Measurements from ENCODE around the gene MGAT5.
"Not testable (repeated sequence)": the region's sequence is repeated elsewhere in the genome, so short reads cannot be mapped to it uniquely, and the experiment has no call there.

Gene MGAT5

DNA sequence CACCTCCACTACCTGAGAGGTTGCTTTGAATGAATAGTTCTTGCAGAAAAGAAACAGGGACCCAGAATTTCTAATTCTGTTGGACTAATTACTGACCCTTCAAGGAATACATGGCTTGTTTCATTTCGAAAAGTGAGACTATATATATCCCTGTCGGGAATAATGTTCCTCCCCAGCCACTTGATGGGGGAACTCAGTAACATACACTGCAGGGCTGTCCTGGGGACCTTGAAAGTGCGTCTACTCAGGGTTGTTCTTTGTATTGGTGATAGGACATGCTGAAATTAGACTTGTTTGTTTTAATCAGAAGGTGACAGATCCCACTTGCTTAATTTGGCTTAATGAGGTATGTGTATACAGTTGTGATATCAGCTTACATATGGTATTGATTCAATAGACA lies 25.5 kb downstream of the MGAT5 start:
- no peak for DNase-seq (ENCODE audit: low read depth in 2 of 2)

DNA sequence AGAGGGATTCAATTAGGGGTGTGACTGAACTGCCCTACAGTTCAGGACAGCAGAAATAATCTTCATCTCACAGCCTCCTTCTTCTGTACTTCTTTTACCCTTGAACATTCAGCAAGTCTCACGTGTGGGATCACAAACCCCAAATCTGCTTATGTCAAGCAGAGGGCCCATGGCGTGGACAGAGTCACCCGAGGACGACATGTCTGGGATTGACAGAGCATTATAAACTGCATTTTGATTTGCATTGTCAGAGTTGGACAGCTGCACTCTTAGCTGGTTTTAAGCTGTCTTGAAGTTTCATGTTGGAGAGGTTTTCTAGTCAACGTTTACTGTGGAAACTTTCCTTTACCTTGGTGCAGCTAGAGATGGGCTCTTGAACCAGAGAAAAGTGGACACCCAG lies 26.4 kb downstream of the MGAT5 start:
- DNase-seq (ENCODE audit: low read depth in 2 of 2), result no peak

DNA sequence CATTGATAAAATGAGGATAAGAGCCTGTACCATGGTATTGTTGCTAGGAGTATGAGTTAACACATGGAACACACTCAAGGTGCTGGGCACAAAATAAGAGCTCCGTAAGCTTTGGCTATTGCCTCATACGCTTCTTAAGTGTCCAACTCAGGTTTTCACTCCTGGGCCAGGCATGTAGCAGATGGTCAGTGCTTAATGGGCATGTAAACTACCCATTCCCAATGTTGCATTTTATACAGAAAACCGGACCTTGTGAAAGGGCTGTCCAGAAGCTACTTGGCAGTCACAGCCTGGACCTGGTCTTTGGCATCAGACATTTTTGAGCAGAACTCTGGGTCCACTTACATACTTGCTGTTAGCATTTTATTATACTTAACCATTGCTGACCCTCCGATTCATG lies 26.9 kb downstream of the MGAT5 start:
- DNase-seq (ENCODE audit: low read depth in 2 of 2), result no peak

DNA sequence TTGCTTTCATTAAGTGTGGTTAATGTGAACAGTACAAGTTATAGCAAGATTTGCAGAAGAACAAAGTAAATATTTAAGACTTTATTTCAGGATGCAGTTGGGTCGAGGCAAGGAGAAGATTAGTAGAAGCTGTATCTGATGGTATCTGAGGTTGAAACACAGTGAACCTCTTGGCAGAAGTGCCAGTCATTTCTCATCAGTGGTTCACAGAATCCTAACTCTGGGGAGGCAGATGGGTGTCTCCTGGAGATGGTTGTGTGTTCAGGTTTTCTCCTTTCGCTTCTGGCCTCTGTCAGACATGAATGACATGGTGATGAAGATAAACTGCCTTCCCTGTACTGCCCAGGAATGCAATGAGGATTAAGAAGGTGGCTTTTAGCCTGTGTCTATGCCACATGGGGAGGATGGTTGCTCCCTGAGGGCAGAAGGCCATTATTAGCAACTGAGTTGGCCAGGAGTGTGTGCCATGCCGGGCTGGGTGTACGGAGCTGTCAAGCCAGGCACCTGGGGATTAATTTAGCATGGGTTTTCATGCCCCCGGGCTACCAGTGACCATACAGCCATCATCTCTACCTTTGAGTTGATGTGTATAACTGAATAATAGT lies 28.0 kb downstream of the MGAT5 start:
- DNase-seq (ENCODE audit: low read depth in 2 of 2), result no peak

DNA sequence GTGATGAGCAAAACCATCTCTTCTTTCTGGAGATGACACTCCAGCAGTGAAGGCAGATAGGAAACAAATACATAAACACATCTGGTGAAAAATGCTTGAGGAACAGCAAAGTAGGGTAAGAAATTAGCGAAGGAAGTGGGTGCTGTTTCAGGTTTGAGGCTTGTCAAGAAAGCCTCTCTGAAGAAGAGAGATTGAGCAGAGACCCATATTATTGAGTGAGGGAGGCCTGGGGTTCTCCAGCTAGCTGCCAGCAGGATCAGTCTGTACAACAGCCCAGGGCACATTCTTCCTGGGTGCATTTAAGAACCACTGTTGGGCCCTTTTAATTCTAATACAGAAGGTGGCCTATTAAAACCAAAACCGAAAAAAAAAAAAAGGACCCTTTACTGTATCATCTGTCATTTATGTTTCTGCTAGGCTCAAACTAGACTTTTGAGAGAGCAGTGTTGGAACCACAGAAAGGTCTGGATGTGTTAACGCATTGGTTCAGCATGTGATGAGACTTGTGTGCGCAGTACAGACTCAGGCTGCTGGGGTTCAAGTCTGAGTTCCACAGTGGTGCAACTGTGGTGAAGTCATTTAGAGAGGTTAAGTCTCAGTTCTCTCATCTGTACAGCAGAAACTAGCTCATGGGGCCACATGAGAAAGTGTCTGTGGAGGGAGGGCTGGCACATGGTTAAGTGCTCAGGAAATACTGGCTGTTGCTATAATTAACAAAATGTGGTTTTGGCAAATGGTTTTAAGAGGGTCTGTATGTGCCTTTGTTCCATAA lies 28.9 kb downstream of the MGAT5 start:
- DNase-seq (ENCODE audit: low read depth in 2 of 2), result no peak

DNA sequence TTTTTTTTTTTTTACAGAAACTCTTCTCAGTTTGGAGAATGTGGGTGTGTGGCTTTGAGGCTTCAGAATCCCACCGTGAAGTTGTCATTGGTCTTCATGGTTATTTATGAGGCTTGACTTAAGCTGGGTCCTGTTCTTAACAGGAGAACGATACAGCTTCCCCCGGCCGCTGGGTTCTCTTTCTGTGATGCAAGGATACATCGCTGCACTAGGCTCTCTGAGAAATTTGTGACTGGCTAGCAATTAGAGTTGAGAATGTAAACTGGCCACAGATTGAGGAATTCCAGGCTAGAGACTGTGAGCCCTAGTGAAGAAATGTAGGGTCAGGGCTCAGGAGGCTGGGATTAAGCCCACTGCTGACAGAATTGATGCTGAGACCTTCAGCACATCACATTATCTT lies 29.8 kb downstream of the MGAT5 start:
- DNase-seq (ENCODE audit: low read depth in 2 of 2), result no peak

DNA sequence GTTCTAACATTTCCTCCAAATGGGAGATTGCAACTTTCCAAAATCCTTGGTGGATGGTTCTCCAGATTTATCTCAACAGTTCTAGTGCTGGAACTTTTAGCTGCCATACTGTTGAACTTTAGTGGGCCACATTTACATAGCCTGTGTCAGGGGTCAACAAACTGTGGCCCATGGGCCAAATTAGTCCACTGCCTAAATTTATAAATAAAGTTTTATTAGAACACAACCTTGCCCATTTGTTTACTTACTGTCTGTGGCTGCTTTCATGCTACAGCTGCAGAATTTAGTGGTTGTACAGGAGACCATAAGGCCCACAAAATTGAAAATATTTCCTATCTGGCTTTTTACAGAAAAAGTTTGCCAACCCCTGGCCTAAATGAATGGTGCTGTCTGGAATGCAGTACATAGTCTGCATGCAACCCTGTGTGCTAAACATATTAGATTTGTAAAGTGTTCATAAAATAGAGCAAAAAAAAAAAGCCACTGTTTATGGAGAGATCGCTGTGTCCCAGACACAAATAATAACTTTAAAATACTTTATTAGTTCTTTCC lies 30.3 kb downstream of the MGAT5 start:
- no peak for DNase-seq (ENCODE audit: low read depth in 2 of 2)

DNA sequence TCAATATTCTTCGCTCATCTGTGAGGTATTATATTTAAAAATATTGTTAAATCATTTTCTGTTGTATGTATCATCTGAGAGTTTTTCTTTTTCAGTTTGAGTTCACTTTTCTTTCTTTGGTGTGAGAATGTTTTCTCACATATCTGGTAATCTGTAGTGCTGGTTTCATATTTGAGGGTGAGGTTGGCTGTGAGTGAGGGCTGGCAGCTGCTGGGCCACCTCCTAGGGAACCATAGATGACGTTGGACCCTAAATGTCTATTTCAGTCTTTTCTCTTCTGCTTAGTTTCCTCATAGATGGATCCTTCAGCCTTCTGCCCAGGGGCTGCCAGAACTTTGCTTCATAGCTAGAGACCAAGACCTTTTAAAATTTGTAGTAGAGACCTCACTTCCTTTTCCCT lies 33.5 kb downstream of the MGAT5 start:
- DNase-seq (ENCODE audit: low read depth in 2 of 2), result no peak

DNA sequence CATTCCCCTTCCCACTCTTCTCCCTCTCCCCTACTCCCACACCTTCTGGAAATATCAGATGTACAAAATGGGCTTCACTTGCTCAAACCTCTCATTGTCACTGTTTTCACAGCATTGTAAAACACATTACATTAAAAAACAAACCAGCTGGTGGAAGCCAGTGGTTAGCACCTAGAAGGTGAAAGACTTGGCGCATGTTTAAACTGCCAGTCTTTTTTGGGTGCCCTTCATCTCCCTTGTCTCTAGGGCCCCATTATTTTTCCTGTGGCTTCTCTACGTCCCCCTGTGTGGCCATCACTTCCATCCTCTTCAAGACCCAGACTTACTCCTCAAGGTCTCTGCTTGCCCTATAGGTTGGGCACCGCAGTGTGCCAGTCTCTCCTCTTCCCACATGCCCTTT lies 34.9 kb downstream of the MGAT5 start:
- no peak for DNase-seq (ENCODE audit: low read depth in 2 of 2)

DNA sequence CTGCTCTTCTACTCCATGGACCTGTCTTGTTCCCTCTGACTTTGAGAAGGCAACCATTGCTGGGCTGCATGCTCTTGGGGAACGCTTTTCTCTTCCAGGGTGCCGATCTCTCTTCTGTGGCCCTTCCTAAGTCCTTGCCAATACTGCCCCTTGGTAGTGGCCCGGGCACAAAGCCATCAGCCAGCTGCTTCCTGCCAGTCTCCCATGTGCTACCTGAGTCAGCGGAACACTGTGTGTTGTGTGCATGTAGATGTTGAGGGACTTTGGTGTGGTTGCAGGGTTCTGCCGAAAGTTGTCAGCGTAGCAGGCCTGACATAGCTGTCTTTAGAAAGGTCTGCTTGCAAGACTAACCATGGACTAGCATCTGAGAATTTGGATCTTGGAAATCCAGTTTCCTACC lies 35.4 kb downstream of the MGAT5 start:
- DNase-seq (ENCODE audit: low read depth in 2 of 2), result no peak

DNA sequence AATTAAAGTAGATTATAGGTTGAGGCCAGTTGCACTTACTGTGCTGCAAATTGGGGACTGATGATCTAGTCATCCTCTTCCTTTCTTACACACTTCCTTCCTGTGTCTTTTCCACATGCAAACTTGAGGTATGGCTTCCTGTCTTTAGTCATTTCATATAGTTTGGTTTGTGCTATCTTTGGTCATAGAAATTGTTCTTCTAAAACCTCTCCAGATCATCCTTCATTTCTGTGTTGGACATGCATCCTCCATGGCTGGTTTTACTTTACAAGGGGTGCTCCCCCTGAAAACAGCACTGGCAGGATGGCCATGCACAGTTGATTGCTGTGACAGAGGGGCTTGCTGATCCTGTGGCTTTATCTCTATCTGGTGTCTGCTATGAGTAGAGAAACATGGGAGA lies 36.5 kb downstream of the MGAT5 start:
- DNase-seq (ENCODE audit: low read depth in 2 of 2), result no peak

DNA sequence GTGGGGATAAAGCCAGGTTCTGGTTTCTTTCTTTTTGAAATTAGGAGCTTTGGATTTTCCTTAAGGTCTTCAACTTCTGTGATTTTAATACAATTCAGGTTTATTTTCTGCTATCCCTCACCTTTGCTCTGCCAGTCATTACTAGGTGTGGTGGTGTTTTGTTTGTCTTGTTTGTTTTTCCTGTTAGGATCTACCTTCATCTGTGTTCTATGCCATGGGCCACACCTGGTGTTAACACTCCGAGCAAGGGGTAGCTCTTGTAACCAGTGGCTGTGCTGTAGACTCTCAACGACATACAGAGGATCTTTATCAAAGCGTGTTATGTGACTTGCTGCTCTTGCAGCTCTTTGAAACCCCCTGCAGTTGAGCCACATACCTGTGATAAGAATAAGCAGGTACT lies 38.6 kb downstream of the MGAT5 start:
- DNase-seq (ENCODE audit: low read depth in 2 of 2), result no peak

DNA sequence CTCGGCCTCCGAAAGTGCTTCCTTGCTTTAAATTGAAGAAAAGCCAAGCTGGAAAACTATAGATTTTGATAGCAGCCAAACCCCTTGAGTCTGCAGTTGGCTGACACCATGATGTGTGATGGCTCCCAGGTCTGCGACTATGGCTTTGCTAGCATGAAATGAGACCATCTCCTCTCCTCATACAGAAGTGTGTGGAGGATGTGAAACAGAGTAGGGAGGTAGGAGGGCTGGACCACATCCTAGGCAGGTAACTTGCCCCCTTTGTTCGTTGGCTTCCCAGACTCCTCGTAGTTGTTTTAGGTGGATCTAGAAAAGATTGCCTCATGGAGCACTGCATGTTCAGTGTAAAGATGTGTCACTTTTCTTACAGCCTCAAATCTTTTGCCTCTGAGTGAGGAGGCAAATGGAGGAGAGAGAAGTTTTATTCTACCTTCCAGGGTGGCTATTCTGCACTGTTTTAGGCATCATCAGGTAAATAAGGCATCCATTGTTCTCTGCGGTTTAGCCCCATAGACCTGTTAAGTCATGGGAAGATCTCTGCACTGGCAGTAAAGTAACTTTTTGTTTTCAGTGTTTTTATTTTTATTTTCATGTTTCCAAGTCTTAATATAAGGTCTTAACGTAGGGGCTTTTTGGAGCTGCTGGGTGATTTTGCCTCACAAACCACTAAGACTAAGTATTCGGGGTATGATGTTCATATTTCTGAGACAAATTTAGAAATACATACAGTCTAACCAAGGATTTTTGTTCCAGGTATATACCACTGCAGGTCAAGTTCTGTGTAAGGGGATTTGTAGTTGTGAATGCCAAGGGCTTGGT lies 40.1 kb downstream of the MGAT5 start:
- no peak for DNase-seq (ENCODE audit: low read depth in 2 of 2)

DNA sequence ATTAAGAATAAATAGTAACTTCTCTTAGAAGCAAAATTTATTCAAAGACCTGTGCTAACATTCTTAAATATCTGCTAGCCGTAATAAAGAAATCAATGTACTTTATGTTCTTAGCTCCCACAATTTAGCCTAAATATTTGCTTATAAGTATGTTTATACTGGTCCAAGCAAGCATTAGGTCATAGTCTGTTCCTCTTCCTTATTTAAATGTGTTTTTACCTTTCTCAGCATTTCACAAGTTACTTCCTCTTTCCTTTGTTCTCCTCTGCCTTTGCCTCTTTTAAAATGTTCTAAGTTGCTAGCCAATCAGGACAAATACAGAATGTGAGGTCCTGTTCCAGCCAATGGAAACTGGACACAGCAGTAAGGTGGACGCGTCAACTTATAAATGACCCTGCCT lies 40.7 kb downstream of the MGAT5 start:
- not testable (repeated sequence) for DNase-seq (ENCODE audit: low read depth in 2 of 2)

DNA sequence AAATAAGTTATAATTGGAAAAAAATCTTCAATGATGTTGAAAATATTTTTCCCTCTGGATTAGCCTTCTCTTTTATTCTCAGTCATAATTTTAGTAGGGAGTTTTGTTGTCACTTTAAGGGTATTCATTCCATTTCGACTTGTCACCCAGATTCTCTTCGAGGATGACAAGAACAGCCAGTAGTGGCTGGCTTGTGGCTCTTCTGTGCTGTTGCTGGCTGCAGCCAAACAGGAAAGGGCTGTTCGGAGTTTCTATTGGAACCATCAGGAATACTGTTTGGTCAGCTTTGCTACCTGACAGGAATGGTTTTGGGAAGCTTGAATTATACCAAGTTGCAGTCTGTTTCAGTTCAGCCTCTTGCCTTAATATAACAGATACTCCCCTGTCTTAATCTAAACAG lies 41.6 kb downstream of the MGAT5 start:
- DNase-seq (ENCODE audit: low read depth in 2 of 2), result no peak

DNA sequence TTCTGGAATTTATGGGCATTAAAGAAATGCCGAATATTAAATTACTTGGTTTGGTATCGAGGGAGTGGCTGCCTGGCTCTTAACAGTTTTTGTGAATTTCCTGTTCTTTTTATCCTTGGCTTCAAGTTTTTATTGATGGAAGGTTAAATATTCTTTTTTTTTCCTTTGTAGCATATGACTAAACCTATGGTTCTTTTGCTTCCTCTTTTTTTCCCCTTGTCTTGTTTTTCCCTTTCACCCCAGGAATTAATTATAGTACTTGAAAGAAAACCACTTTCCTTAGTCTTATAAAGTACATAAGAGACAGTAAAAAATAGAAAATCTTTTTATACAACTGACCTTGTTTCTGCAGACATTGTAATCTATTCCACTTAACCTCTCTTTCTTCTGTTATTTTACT lies 42.4 kb downstream of the MGAT5 start:
- DNase-seq (ENCODE audit: low read depth in 2 of 2), result no peak

DNA sequence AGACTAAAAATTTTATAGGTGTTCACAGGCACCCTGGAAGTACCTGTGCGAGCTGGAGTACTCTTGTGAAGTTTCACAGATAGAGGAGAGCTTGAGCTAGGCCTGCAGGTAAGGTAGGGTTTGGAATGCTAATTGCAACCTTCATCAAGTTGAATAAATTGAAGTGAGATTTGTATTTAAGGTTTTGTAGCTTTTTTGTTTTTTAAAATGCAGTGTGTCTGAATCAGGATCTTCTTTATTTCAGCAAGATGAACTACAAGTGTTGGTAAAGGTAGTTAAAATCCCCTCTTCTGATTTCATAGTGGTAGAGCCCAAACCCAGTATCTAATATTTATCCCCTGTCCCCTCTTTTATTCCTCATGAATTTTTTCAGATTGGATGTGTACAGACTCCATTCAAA lies 45.5 kb downstream of the MGAT5 start:
- no peak for DNase-seq (ENCODE audit: low read depth in 2 of 2)

DNA sequence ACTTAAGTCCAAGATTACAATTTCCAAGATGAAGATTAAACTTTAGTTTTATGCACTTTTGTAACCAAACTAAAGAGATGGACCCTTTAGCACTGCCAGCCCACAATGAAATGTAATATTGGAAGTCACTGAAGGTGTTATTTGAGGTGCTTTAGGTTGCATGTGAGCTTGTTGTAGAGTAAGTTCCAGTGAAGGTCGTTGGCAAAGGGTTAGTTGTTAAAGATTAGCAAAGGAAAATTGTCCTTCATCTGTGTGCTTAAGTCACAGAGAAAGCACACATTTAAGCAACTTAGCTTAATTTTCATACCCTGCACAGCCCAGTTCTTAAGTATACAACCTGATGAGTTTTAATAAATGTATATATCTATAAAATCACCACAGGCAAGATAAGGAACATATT lies 46.7 kb downstream of the MGAT5 start:
- DNase-seq (ENCODE audit: low read depth in 2 of 2), result no peak

DNA sequence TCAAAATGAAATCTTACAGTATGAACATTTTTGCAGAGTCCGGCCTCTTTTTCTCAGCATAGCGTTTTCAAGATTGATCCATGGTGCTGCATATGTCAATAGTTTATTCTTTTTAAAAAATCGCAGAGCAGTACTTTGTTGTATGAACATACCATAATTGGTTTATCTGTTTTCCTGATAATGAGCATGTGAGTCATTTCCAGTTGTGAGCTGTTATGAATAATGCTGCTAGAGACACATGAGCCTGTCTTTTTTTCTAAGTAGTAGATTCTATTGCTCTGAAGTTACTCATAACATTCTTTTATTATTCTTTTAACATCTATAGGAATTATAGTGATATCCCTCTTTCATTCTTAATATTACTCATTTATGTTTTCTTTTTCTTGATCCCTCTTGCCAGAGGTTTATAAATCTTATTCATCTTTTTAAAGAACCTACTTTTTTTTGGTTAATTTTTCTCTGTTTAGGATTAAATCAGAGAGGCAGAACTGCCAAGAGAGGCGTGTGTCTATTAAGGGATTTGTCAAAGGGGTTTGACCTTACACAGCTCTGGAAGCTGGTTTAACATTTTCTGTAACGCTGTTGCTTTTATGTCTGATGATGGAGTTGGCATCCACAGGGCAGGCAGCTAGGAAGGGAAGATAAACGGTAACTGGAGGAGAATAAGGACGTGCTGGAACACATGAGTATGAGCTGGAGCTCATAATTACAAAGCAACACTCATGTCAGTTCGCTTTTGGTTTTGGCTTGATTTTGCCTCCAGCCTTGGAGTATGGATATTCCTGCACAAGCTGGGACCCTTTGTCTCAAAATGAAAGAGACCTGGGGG lies 47.4 kb downstream of the MGAT5 start:
- DNase-seq (ENCODE audit: low read depth in 2 of 2), result no peak

DNA sequence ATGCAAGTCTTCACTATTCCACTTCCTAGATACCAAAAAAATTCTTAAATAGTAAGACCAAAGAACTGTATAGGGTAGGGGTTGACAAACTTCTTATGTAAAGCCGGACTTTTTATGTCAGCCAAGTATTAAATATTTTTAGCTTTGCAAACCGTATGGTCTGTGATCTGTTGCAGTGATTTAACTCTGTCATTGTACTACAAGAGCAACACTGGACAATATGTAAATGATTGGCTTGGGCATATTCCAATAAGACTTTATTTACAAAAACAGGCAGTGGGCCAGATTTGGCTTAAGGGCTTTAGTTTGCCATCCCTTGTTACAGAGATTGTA lies 48.0 kb downstream of the MGAT5 start:
- DNase-seq (ENCODE audit: low read depth in 2 of 2), result no peak

DNA sequence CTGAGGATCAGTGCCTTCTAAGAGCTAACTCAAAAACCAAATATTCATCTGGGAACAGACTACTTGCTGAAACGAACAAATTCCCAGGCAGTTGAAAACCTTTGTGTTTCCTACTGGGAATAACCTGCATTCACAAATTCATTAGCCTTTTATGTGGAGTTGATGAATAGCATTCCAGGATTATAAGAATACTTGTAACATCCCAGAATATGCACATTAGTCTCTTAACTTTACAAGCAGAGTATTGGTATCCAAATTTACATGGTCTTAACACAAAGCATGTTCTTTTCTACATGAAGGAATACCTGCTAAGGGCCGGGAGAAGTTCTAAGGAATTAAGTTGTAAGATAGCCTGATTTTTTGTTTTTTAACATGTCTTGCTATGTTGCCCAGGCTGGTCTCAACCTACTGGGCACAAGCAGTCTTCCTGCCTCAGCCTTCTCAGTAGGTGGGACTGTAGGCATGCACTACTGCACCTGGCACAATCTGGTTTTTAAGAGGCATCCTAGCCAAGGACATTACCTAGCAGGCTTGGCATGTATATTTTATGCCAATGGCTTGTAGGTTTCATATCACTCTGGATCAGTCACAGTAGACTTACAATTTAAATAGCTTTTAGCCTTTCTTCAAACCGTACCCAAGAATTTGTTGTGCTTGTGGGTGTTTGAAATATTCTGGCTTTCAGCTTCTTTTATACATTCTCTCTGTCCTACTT lies 50.7 kb downstream of the MGAT5 start:
- no peak for DNase-seq (ENCODE audit: low read depth in 2 of 2)

All from fibroblast of skin of left biceps (primary cell).